H1 (cell line): ENCODE measurements around the gene HKDC1.

Source experiments
- CBX8 ChIP-seq: fragments of 300-800, 300-1000 bp; sonication (generic); IDR thresholded peaks from 2 replicates; pipeline ENCODE4 v1.7.1; 2016; ENCODE audit warnings: low read depth, low read length, borderline replicate concordance
- EP300 ChIP-seq, 2 experiments: IDR thresholded peaks; 1 replicate in 1 of 2; 2 replicates in 1 of 2; pipeline ENCODE4 v1.6.1; 2011 to 2012; ENCODE audit warnings: low read depth in 2 of 2, low read length in 2 of 2, mild to moderate bottlenecking in 2 of 2, borderline replicate concordance in 1 of 2, inconsistent platforms in 1 of 2, moderate library complexity in 1 of 2
- EZH2 ChIP-seq: fragments of 200-600 bp; sonication (generic); IDR thresholded peaks from 2 replicates; pipeline ENCODE4 v1.7.1; 2012; ENCODE audit warnings: low read depth, mild to moderate bottlenecking, moderate library complexity, low read length, inconsistent platforms; ENCODE audit not compliant: severe bottlenecking
- POLR2A ChIP-seq, 2 experiments: IDR thresholded peaks; 1 replicate in 1 of 2; 2 replicates in 1 of 2; pipeline ENCODE4 v1.6.1; 2011; ENCODE audit warnings: low read depth in 2 of 2, low read length in 2 of 2, mild to moderate bottlenecking in 2 of 2; ENCODE audit errors: control extremely low read depth in 1 of 2
- RAD21 ChIP-seq, 2 experiments: IDR thresholded peaks in 1 of 2; conservative IDR thresholded peaks in 1 of 2; 2 replicates each; pipeline ENCODE4 v1.6.1; 2011; ENCODE audit warnings: low read depth in 2 of 2, low read length in 2 of 2, improper control_type of control experiment in 1 of 2, inconsistent platforms in 1 of 2, mild to moderate bottlenecking in 1 of 2, moderate library complexity in 1 of 2
- RFX5 ChIP-seq: IDR thresholded peaks from 2 replicates; pipeline ENCODE4 v1.6.1; 2011; ENCODE audit warnings: low read depth, low read length, improper control_type of control experiment, borderline replicate concordance
- RXRA ChIP-seq: IDR thresholded peaks from 2 replicates; pipeline ENCODE4 v1.6.1; 2011; ENCODE audit warnings: low read depth, mild to moderate bottlenecking, low read length, moderate library complexity; ENCODE audit not compliant: insufficient read depth
- SP2 ChIP-seq: IDR thresholded peaks from 2 replicates; pipeline ENCODE4 v1.6.1; 2012; ENCODE audit warnings: mild to moderate bottlenecking, low read length, inconsistent platforms
- TEAD4 ChIP-seq: IDR thresholded peaks from 2 replicates; pipeline ENCODE4 v1.6.1; 2012; ENCODE audit warnings: low read depth, low read length, inconsistent platforms, mixed read lengths
- TF ChIP-seq, protein P1 (sequence below), 3 experiments: IDR thresholded peaks; 1 replicate in 2 of 3; 2 replicates in 1 of 3; pipeline versions ENCODE4 v1.5.1 to v1.6.1; 2011; ENCODE audit warnings: low read length in 3 of 3, mild to moderate bottlenecking in 3 of 3, inconsistent platforms in 2 of 3, low read depth in 1 of 3, moderate library complexity in 1 of 3; ENCODE audit not compliant: insufficient read depth in 1 of 3; ENCODE audit errors: control extremely low read depth in 1 of 3
- TF ChIP-seq, protein P2 (sequence below): IDR thresholded peaks from 2 replicates; pipeline ENCODE4 v1.6.1; 2012; ENCODE audit warnings: inconsistent platforms

DNA sequence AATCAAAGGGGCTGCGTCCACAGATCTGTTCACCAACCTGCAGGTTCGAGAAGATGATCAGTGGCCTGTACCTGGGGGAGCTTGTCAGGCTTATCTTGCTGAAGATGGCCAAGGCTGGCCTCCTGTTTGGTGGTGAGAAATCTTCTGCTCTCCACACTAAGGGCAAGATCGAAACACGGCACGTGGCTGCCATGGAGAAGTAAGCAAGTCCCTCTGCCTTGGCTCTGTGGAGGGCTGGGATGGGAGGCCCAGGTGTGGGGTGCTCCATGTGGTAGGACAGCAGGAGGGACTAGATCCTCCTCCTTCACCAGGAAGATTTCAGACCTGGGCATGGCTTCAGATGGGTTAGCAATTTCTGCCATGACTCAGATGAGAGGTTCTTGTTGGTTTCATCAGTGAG is 25.9 kb downstream of the HKDC1 start:
- TF ChIP-seq, protein P1, sequence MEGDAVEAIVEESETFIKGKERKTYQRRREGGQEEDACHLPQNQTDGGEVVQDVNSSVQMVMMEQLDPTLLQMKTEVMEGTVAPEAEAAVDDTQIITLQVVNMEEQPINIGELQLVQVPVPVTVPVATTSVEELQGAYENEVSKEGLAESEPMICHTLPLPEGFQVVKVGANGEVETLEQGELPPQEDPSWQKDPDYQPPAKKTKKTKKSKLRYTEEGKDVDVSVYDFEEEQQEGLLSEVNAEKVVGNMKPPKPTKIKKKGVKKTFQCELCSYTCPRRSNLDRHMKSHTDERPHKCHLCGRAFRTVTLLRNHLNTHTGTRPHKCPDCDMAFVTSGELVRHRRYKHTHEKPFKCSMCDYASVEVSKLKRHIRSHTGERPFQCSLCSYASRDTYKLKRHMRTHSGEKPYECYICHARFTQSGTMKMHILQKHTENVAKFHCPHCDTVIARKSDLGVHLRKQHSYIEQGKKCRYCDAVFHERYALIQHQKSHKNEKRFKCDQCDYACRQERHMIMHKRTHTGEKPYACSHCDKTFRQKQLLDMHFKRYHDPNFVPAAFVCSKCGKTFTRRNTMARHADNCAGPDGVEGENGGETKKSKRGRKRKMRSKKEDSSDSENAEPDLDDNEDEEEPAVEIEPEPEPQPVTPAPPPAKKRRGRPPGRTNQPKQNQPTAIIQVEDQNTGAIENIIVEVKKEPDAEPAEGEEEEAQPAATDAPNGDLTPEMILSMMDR (IDR thresholded peaks at IDR 0.05; ENCODE audit: control extremely low read depth in 1 of 3, insufficient read depth in 1 of 3, low read depth in 1 of 3, low read length in 3 of 3) = no peak
- no peak for TF ChIP-seq RXRA
- TF ChIP-seq, protein P2, sequence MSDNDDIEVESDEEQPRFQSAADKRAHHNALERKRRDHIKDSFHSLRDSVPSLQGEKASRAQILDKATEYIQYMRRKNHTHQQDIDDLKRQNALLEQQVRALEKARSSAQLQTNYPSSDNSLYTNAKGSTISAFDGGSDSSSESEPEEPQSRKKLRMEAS = no peak
- TF ChIP-seq TEAD4 = no peak
- no peak for TF ChIP-seq RAD21 (IDR thresholded peaks at IDR 0.05 in 1 of 2, conservative IDR thresholded peaks at IDR 0.05 in 1 of 2; ENCODE audit: low read depth in 2 of 2, low read length in 2 of 2)
- TF ChIP-seq CBX8 = no peak
- TF ChIP-seq POLR2A (IDR thresholded peaks at IDR 0.05; ENCODE audit: control extremely low read depth in 1 of 2, low read depth in 2 of 2, low read length in 2 of 2) = no peak
- TF ChIP-seq SP2 = no peak
- TF ChIP-seq EZH2 = no peak
- TF ChIP-seq EP300 (IDR thresholded peaks at IDR 0.05; ENCODE audit: borderline replicate concordance in 1 of 2, low read depth in 2 of 2, low read length in 2 of 2) = no peak
- no peak for TF ChIP-seq RFX5
